22Rv1 (cell line): ENCODE results near the gene RNLS.

Source experiments
- CTCF ChIP-seq: fragments of 450-650 bp; IDR thresholded peaks from 2 replicates; pipeline ENCODE4 v1.5.1; 2017; ENCODE audit warnings: mild to moderate bottlenecking
- ZFX ChIP-seq: fragments of 450-650 bp; IDR thresholded peaks from 2 replicates; pipeline ENCODE4 v1.6.1; 2017; ENCODE audit warnings: antibody characterized with exemption, borderline replicate concordance

GRCh38 chr10:88421590-88421989 lies 161.5 kb downstream of the RNLS start:
- no peak for TF ChIP-seq CTCF
- no peak for TF ChIP-seq ZFX
